CD4-positive, CD25-positive, alpha-beta regulatory T cell (primary cell): ENCODE data around the gene ZDHHC8. TPM values are rescaled to one million over a fixed set of nuclear protein-coding genes. Genes with fewer than 3 reads are reported as not detected.

Experiments
- ATAC-seq, 2 donors: fragments of 150-1000 bp; cut with Tn5 transposase; one replicate each; pipeline ENCODE4 v1.10.0; 2021; ENCODE audit warnings: low read depth in 2 of 2, moderate number of reproducible peaks in 2 of 2, moderate library complexity in 1 of 2
- DNase-seq, 3 donors: peaks; one replicate each; pipeline versions ENCODE4 v3.0.0 to v3.0.0-alpha.2; 2012 to 2022; ENCODE audit warnings: mixed read lengths in 1 of 3
- H3K27ac ChIP-seq: one replicate; pipeline ENCODE4 v1.7.0; 2013; ENCODE audit warnings: mild to moderate bottlenecking, low read length; ENCODE audit not compliant: insufficient read depth, poor library complexity, severe bottlenecking
- H3K27me3 ChIP-seq: one replicate; pipeline ENCODE4 v1.7.0; 2013; ENCODE audit warnings: low read length; ENCODE audit not compliant: control insufficient read depth, insufficient read depth
- H3K36me3 ChIP-seq: one replicate; pipeline ENCODE4 v1.7.0; 2013; ENCODE audit warnings: mild to moderate bottlenecking, low read length, moderate library complexity; ENCODE audit not compliant: control insufficient read depth, insufficient read depth
- H3K4me1 ChIP-seq: 2 replicates; pipeline ENCODE4 v1.7.0; 2013; ENCODE audit warnings: mild to moderate bottlenecking, low read length; ENCODE audit not compliant: insufficient read depth, control insufficient read depth, poor library complexity, severe bottlenecking
- H3K4me3 ChIP-seq: one replicate; pipeline ENCODE4 v1.7.0; 2013; ENCODE audit warnings: low read depth, mild to moderate bottlenecking, low read length, moderate library complexity
- H3K9me3 ChIP-seq, 2 experiments: 1 replicate in 1 of 2; 2 replicates in 1 of 2; pipeline ENCODE4 v1.7.0; 2013; ENCODE audit warnings: low read length in 2 of 2, mild to moderate bottlenecking in 1 of 2, moderate library complexity in 1 of 2; ENCODE audit not compliant: control insufficient read depth in 2 of 2
- H3K27ac Mint-ChIP-seq, 3 donors: one replicate each; pipeline ENCODE4 v1.8.0; 2020 to 2022; ENCODE audit warnings: mild to moderate bottlenecking in 3 of 3, mixed read lengths in 3 of 3, moderate library complexity in 2 of 3
- H3K27me3 Mint-ChIP-seq: one replicate; pipeline ENCODE4 v1.8.0; 2022; ENCODE audit warnings: mild to moderate bottlenecking, mixed read lengths
- H3K36me3 Mint-ChIP-seq: one replicate; pipeline ENCODE4 v1.8.0; 2020; ENCODE audit warnings: mixed read lengths
- H3K4me1 Mint-ChIP-seq, 4 donors: one replicate each; pipeline ENCODE4 v1.8.0; 2020 to 2022; ENCODE audit warnings: mixed read lengths in 4 of 4, mild to moderate bottlenecking in 1 of 4
- H3K4me3 Mint-ChIP-seq, 4 donors: one replicate each; pipeline ENCODE4 v1.8.0; 2020 to 2022; ENCODE audit warnings: mild to moderate bottlenecking in 4 of 4, mixed read lengths in 4 of 4, moderate library complexity in 3 of 4
- H3K9me3 Mint-ChIP-seq, 7 donors: one replicate each; pipeline ENCODE4 v1.8.0; 2020 to 2022; ENCODE audit warnings: mixed read lengths in 7 of 7, mild to moderate bottlenecking in 3 of 7, moderate library complexity in 2 of 7
- polyA plus RNA-seq, 4 donors: library from polyadenylated mRNA; unstranded; fragments of 300-500 nt; fragmentation: Illumina TruSeq; gene quantifications; one replicate each; pipeline ENCODE4 v1.2.3, GENCODE V29; 2021
- total RNA-seq: library from RNA; stranded (reverse); gene quantifications from one replicate; pipeline ENCODE4 v1.2.3, GENCODE V29; 2022

The ZDHHC8 gene
- total and polyA plus RNA-seq, 5 donors from 2014 or later = 1.2 to 76.7 (median 1.9) TPM

DNA sequence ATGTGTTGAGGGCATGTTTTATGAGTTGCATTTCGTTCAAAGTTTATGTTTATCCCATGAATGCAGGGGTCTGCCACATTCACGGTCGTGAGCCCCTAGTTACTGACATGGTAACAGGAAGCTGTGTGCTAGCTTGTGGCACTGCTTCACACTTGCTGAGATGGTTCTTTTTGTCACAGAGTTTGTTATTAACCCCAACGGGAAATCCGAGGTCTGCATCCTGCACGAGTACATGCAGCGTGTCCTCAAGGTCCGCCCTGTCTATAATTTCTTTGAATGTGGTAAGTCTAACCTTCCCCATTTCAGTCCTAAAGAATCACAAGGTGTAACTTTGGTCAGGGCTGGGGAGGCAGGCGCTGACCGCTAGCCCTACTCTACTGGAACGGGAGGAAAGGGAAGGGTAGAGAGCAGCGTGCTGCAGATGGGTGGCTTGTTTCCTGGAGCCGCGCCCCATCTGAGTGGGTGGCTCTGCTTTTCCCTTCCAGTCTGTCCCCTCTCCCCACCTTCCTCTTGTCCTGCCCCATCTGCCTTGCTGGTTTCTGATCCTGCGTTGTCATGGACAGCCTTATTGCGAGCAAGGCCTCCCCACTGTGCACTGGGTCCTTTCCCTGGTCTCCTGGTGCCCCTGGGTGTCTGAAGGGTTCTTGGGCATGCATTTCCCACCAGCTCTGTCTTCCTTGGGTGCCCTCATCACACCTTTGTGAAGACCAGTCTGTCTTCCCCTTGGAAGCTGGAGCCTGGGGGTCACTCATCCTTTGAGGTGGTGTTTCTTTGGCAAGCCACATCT is 39.7 kb upstream of the ZDHHC8 start:
- Mint-ChIP-seq H3K27me3 (no peaks in the 10 kb centered on the region), H3K9me3 (peaks cover 0 to 1% (median 0%) of the 10 kb centered on the region in 7 donors), H3K4me3 (peak overlapping the region; percentile 49 to 87 (median 78)), H3K4me1 (peaks cover 19 to 73% (median 52%) of the 10 kb centered on the region in 4 donors), H3K36me3 (peaks cover 67% of the 10 kb centered on the region), H3K27ac (peak overlapping the region; percentile 88 to 96 (median 95))
- Histone ChIP-seq H3K27ac (peak overlapping the region; percentile 69), H3K9me3 (peaks cover 0 to 1% of the 10 kb centered on the region in 2 experiments), H3K27me3 (no peaks in the 10 kb centered on the region), H3K4me3 (peak overlapping the region; percentile 62), H3K36me3 (peaks cover 87% of the 10 kb centered on the region), H3K4me1 (peaks cover 54% of the 10 kb centered on the region)
- DNase-seq (peak in 2 of 3 donors; percentile 52 to 74), ATAC-seq (peak; percentile 56 to 78)

DNA sequence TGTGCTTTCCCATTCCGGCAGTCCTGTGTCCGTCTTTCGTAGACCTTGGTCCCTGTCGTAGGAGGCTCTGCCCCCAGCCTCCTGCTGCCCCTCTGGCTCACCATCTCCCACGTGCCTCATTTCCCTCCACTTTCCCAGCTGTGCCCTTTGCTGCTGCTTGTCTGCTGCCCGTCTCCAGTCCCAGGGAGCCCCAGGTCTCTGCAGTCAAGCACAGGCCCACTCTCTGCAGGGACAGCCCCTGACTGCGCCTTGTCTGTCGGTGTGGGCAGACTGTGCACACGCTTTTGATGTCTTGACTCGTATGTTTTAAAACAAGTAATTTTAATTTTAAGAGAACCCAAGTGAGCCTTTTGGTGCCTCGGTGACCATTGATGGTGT is 39.1 kb upstream of the ZDHHC8 start:
- peak overlapping the region; percentile 33 to 96 (median 88) for H3K27ac Mint-ChIP-seq
- peaks cover 54% of the 10 kb centered on the region for H3K4me1 ChIP-seq

DNA sequence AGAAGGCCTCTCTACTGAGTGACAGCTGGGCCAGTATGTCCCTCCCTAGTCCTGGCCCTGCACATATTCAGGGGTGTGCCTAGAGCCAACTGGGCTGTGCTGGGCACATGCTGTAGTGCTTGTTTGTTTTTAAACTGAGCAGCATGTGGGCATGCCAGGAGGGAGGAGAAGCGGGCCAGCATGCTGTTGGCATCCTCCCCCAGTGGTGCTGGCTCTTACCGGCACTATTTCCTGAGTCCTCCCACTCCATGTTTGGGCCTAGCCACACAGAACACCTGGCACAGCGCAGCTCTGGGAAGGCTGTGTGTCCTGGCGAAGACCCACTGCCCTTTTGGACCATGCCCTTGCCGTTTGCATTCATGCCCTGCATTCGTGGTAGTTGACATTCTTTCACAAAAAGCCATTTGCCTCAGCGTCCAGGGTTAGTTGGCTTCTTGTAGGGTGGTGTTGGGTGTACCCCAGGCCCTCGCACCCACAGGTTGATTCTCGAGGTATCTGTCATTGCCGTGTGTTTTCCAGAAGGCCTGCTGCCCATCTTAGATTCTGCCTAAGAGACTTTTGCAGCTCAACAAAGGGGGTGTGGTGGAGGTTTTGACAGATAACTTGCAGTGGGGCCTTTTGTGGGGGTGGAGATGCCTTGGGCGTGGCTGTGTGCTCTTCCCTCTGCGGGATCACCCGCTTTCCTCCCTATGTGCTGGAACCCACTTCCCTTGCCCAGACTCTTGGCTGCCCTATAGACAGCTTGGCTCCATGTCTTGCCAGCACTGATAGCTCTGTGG is 38.0 kb upstream of the ZDHHC8 start:
- DNase-seq = peak in 1 of 3 donors; percentile 28
- Mint-ChIP-seq H3K9me3 (peaks cover 0 to 1% (median 0%) of the 10 kb centered on the region in 7 donors), H3K27ac (peak overlapping the region; percentile 80 to 96 (median 93)), H3K36me3 (peaks cover 63% of the 10 kb centered on the region), H3K27me3 (no peaks in the 10 kb centered on the region), H3K4me1 (peaks cover 28 to 77% (median 57%) of the 10 kb centered on the region in 4 donors), H3K4me3 (peak overlapping the region; percentile 76 to 87 (median 80))
- Histone ChIP-seq H3K27ac (peak overlapping the region; percentile 31), H3K36me3 (peaks cover 77% of the 10 kb centered on the region), H3K27me3 (no peaks in the 10 kb centered on the region), H3K4me3 (peak overlapping the region; percentile 18), H3K9me3 (peaks cover 0 to 1% of the 10 kb centered on the region in 2 experiments), H3K4me1 (peaks cover 54% of the 10 kb centered on the region)
- no peak for ATAC-seq

More for the DNA sequence above, 39.1 kb upstream of the ZDHHC8 start:
- DNase-seq (no peak), ATAC-seq (no peak)
- peak overlapping the region; percentile 76 to 87 (median 84) for H3K4me3 Mint-ChIP-seq
- Histone ChIP-seq H3K9me3 (peaks cover 0 to 1% of the 10 kb centered on the region in 2 experiments), H3K27me3 (no peaks in the 10 kb centered on the region), H3K4me3 (peak overlapping the region; percentile 62), H3K36me3 (peaks cover 87% of the 10 kb centered on the region), H3K27ac (peak overlapping the region; percentile 69)
- H3K36me3 Mint-ChIP-seq = peaks cover 67% of the 10 kb centered on the region
- peaks cover 22 to 75% (median 55%) of the 10 kb centered on the region in 4 donors for H3K4me1 Mint-ChIP-seq
- peaks cover 0 to 1% (median 0%) of the 10 kb centered on the region in 7 donors for H3K9me3 Mint-ChIP-seq
- no peaks in the 10 kb centered on the region for H3K27me3 Mint-ChIP-seq

DNA sequence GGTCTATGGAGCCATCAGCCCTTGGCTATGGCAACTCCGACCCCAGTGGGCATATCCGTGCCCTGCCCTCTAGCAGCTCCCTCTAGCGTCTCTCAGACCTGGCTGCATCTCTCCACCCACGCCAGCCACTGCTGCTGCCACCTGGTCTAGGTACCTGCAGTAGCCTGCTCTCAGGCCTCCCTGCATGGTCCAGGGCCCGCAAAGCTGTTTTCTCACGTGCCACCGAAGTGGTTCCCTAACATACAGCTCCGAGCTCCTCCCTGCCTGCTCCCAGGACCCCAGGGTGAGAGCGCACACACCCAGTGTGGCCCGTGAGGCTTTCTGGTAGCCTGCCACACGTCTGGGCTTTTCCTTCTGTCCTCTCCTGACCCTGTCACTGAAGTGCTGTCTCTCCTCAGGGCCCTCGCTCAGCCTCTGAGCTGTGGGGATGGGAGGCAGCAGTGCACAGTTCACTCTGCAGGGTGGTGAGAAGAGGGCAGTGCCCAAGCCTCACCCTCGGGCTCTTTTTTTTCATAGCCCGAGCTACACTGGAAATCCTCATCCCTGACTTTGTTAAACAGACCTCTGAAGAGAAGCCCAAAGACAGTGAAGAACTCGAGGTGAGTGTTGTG is 37.3 kb upstream of the ZDHHC8 start:
- peaks cover 60% of the 10 kb centered on the region for H3K4me1 ChIP-seq
- Mint-ChIP-seq H3K27me3 (no peaks in the 10 kb centered on the region), H3K4me3 (peak overlapping the region in 2 of 4 donors; percentile 70 to 87), H3K27ac (peak overlapping the region; percentile 80 to 96 (median 93)), H3K4me1 (peaks cover 30 to 84% (median 62%) of the 10 kb centered on the region in 4 donors), H3K9me3 (peaks cover 0 to 1% (median 0%) of the 10 kb centered on the region in 7 donors), H3K36me3 (peaks cover 59% of the 10 kb centered on the region)
- no peaks in the 10 kb centered on the region for H3K27me3 ChIP-seq
- H3K4me3 ChIP-seq = no peak overlapping the region
- H3K9me3 ChIP-seq = peaks cover 0 to 1% of the 10 kb centered on the region in 2 experiments
- peak overlapping the region; percentile 19 for H3K27ac ChIP-seq
- H3K36me3 ChIP-seq = peaks cover 71% of the 10 kb centered on the region
- DNase-seq (no peak), ATAC-seq (no peak)

DNA sequence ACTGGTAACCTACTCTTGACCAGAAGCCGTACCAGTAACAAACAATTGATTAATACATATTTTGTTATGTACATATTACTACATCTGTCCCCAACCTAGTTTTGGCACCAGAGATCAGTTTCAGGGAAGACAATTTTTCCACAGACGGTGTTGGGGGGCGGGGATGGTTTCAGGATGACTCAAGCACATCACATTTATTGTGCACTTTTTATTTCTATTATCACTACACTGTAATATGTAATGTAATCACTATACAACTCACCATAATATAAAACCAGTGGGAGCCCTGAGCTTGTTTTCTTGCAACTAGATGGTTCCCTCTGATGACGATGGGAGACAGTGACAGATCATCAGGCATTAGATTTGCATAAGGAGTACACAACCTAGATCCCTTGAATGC is 36.1 kb upstream of the ZDHHC8 start:
- H3K36me3 ChIP-seq = peaks cover 58% of the 10 kb centered on the region
- peak overlapping the region; percentile 80 to 87 (median 83) for H3K27ac Mint-ChIP-seq
- H3K4me1 ChIP-seq = peaks cover 62% of the 10 kb centered on the region

DNA sequence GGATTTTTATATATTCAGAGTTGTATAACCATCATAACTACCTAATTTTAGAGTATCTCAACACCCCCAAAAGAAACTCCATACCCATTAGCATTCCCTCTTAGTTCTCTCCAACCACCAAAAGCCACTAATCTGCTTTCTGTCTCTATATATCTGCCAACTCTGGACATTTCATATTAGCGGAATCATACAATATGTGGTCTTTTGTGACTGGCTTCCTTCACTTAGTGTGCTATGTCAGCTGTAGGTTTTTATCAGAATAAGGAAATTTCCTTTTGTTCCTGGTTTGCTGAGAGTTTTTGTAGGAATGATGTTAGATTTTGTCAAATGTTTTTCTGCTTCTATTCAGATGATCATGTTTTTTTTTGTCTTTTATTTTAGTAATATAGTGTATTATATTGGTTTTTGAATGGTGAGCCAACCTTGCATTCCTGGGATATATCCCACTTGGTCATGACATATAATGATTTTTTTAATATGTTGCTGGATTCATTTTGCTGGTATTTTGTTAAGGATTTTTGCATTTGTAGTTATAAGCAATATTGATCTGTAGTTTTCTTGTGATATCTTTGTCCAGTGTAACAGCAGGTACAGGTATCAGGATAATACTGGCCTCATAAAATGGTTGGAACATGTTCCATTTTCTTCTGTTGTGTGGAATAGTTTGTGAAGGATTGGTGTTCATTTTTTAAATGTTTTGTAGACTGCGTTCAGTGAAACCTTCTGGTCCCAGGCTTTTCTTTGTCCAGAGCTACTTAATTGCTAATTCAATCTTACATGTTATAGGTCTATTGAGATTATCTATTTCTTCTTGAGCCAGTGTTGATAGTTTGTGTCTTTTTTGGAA is 34.8 kb upstream of the ZDHHC8 start:
- ATAC-seq (no peak), DNase-seq (no peak)
- Mint-ChIP-seq H3K36me3 (peaks cover 39% of the 10 kb centered on the region), H3K27me3 (no peaks in the 10 kb centered on the region), H3K27ac (peak overlapping the region; percentile 68 to 87 (median 70)), H3K4me1 (peaks cover 26 to 85% (median 55%) of the 10 kb centered on the region in 4 donors), H3K4me3 (peak overlapping the region in 1 of 4 donors; percentile 69), H3K9me3 (peaks cover 0 to 1% (median 0%) of the 10 kb centered on the region in 7 donors)
- Histone ChIP-seq H3K27me3 (no peaks in the 10 kb centered on the region), H3K4me1 (peaks cover 60% of the 10 kb centered on the region), H3K36me3 (peaks cover 47% of the 10 kb centered on the region), H3K9me3 (peaks cover 0 to 1% of the 10 kb centered on the region in 2 experiments), H3K27ac (peak overlapping the region; percentile 30), H3K4me3 (no peak overlapping the region)

More for the DNA sequence above, 36.1 kb upstream of the ZDHHC8 start:
- H3K9me3 ChIP-seq = peaks cover 0 to 1% of the 10 kb centered on the region in 2 experiments
- DNase-seq = no peak
- no peak overlapping the region for H3K27ac ChIP-seq
- H3K27me3 ChIP-seq = no peaks in the 10 kb centered on the region
- H3K9me3 Mint-ChIP-seq = peaks cover 0 to 1% (median 0%) of the 10 kb centered on the region in 7 donors
- ATAC-seq = no peak
- H3K4me3 ChIP-seq = no peak overlapping the region
- H3K36me3 Mint-ChIP-seq = peaks cover 51% of the 10 kb centered on the region
- H3K4me1 Mint-ChIP-seq = peaks cover 36 to 85% (median 63%) of the 10 kb centered on the region in 4 donors
- H3K4me3 Mint-ChIP-seq = peak overlapping the region in 2 of 4 donors; percentile 13 to 69
- no peaks in the 10 kb centered on the region for H3K27me3 Mint-ChIP-seq
